ENCODE results near the gene PNPLA2. TPM values are rescaled to one million over a fixed set of nuclear protein-coding genes. Genes with fewer than 3 reads are reported as not detected.

Gene PNPLA2
- total and polyA plus RNA-seq, 2 donors, result 10.5 to 83.6 TPM

GRCh38 chr11:826836-827145, 8.1 kb downstream of the PNPLA2 start:
- 1% methylated on average over 22 of the region's 22 CpGs for WGBS
- no peak for DNase-seq (ENCODE audit: low read depth in 6 of 9, low spot score in 9 of 9)
- Histone ChIP-seq H3K27me3 (ENCODE audit: control insufficient read depth in 2 of 2, insufficient read depth in 1 of 2, low read length in 1 of 2) (peaks cover 57 to 68% of the 10 kb centered on the region in 2 donors), H3K27ac (ENCODE audit: low read depth in 1 of 2, low read length in 1 of 2) (no peak overlapping the region), H3K4me3 (ENCODE audit: low read length in 2 of 2) (peak overlapping the region in 1 of 2 donors; percentile 44), H3K9me3 (ENCODE audit: control insufficient read depth in 2 of 2, insufficient read depth in 1 of 2, low read length in 1 of 2) (peaks cover 6 to 29% of the 10 kb centered on the region in 2 donors), H3K4me1 (ENCODE audit: control insufficient read depth in 2 of 2, insufficient read depth in 2 of 2, low read length in 2 of 2) (peaks cover 11 to 70% of the 10 kb centered on the region in 2 donors), H3K36me3 (ENCODE audit: control insufficient read depth in 2 of 2, insufficient read depth in 2 of 2, low read length in 1 of 2) (peaks cover 18 to 32% of the 10 kb centered on the region in 2 donors)

DNA sequence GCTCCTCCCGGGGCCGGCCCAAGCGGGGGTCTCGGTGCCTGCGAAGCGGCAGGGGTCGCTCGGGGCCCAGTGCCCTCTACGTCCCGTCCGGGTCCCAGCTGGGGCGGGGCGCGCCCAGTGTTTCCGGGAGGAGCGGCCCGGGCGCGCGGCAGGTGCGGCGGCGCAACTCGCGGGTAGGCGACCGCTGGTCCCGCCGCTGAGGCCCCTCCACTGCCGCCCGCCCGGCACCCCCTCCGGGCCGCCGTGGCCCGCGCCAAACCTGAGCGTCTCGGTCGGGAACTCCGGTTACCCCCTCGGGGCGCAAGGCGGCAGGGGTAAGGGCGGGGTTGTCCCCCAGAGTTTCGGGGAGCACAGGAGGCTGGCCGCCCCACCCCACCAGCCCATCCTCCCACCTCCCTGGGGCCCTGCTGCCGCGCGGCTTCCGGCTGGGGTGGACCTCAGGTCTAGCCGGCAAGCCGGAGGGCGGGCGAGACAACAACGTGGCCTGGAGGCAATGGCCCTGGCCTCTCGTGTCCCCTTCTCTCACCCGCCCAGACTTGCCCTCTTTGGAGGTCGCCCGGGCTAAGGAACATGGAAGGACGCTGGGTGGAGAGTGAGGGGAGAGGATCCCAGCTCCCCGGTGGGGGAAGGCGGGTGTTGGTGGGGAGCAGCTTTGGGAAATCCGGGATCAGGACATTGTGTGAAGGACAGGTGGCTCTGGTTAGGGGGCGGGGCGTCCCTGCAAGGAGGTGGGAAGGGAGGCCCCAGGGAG, 8.6 kb downstream of the PNPLA2 start:
- no peak for DNase-seq (ENCODE audit: low read depth in 6 of 9, low spot score in 9 of 9)
- peaks cover 17 to 27% of the 10 kb centered on the region in 2 donors for H3K36me3 ChIP-seq (ENCODE audit: control insufficient read depth in 2 of 2, insufficient read depth in 2 of 2, low read length in 1 of 2)
- H3K9me3 ChIP-seq (ENCODE audit: control insufficient read depth in 2 of 2, insufficient read depth in 1 of 2, low read length in 1 of 2), result peaks cover 6 to 34% of the 10 kb centered on the region in 2 donors
- peaks cover 62 to 73% of the 10 kb centered on the region in 2 donors for H3K27me3 ChIP-seq (ENCODE audit: control insufficient read depth in 2 of 2, insufficient read depth in 1 of 2, low read length in 1 of 2)
- WGBS, result 8% methylated on average over 66 of the region's 66 CpGs
- H3K4me3 ChIP-seq (ENCODE audit: low read length in 2 of 2), result peak overlapping the region in 1 of 2 donors; percentile 44
- H3K27ac ChIP-seq (ENCODE audit: low read depth in 1 of 2, low read length in 1 of 2), result no peak overlapping the region
- H3K4me1 ChIP-seq (ENCODE audit: control insufficient read depth in 2 of 2, insufficient read depth in 2 of 2, low read length in 2 of 2), result peaks cover 11 to 74% of the 10 kb centered on the region in 2 donors

DNA sequence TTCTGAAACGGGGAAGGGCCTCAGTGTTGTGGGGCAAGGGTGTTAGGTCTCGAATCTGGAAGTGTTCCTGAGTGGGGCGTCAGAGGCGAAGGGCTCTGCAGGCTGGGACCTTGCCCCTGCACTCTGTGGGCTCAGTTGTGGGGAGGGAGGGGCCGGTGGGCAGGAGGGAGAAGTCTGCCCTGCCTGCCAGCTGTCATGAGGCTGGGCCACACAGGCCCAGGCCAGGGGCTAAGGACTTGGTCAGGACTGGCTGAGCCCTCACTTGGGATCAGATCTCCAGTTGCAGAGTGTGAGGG, 9.1 kb downstream of the PNPLA2 start, which contains the start of gene CRACR2B:
Gene CRACR2B (plus strand): TSS at position 23 of the 296 bp plus-strand sequence. CDS start 689 bp downstream, outside the sequence.
- DNase-seq (ENCODE audit: low read depth in 6 of 9, low spot score in 9 of 9), result no peak
- peaks cover 14 to 23% of the 10 kb centered on the region in 2 donors for H3K36me3 ChIP-seq (ENCODE audit: control insufficient read depth in 2 of 2, insufficient read depth in 2 of 2, low read length in 1 of 2)
- peaks cover 6 to 35% of the 10 kb centered on the region in 2 donors for H3K9me3 ChIP-seq (ENCODE audit: control insufficient read depth in 2 of 2, insufficient read depth in 1 of 2, low read length in 1 of 2)
- H3K4me1 ChIP-seq (ENCODE audit: control insufficient read depth in 2 of 2, insufficient read depth in 2 of 2, low read length in 2 of 2), result peaks cover 11 to 77% of the 10 kb centered on the region in 2 donors
- H3K27ac ChIP-seq (ENCODE audit: low read depth in 1 of 2, low read length in 1 of 2), result no peak within 1 kb of the TSS
- WGBS, result 60% methylated on average over 5 of the region's 5 CpGs
- H3K4me3 ChIP-seq (ENCODE audit: low read length in 2 of 2), result peak within 1 kb of the TSS in 1 of 2 donors; percentile 44
- peaks cover 67 to 77% of the 10 kb centered on the region in 2 donors for H3K27me3 ChIP-seq (ENCODE audit: control insufficient read depth in 2 of 2, insufficient read depth in 1 of 2, low read length in 1 of 2)

DNA sequence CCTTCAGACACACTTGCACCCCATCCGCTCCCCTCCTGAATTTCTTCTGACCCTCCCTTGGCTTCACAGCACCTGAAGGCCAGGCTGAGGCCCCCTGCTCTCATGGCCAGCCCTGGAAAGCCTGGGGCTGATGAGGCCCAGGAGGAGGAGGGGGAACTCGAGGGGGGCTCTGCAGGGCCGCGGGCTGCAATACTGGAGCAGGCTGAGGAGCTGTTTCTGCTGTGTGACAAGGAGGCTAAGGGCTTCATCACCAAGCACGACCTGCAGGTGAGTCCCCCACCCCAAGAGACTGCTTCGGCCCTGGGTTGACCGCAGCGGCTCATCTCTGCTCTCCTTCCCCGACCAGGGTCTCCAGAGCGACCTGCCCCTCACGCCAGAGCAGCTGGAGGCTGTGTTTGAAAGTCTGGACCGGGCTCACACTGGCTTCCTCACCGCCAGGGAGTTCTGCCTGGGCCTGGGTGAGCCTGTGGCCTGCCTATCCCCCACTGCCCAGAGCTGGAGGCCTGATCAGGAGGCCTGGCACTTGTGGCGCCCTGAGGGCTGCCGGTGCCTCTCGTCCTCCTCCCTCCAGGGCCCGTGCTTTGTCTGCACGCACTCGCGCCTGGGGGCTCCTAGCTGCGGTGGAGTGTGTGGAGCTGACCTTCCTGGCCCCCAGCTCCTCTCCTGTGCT, 9.9 kb downstream of the PNPLA2 start:
- Histone ChIP-seq H3K36me3 (ENCODE audit: control insufficient read depth in 2 of 2, insufficient read depth in 2 of 2, low read length in 1 of 2) (peaks cover 12 to 17% of the 10 kb centered on the region in 2 donors), H3K27ac (ENCODE audit: low read depth in 1 of 2, low read length in 1 of 2) (no peak overlapping the region), H3K4me3 (ENCODE audit: low read length in 2 of 2) (no peak overlapping the region), H3K9me3 (ENCODE audit: control insufficient read depth in 2 of 2, insufficient read depth in 1 of 2, low read length in 1 of 2) (peaks cover 6 to 35% of the 10 kb centered on the region in 2 donors), H3K4me1 (ENCODE audit: control insufficient read depth in 2 of 2, insufficient read depth in 2 of 2, low read length in 2 of 2) (peaks cover 16 to 81% of the 10 kb centered on the region in 2 donors), H3K27me3 (ENCODE audit: control insufficient read depth in 2 of 2, insufficient read depth in 1 of 2, low read length in 1 of 2) (peaks cover 75 to 84% of the 10 kb centered on the region in 2 donors)
- 67% methylated on average over 21 of the region's 21 CpGs for WGBS
- no peak for DNase-seq (ENCODE audit: low read depth in 6 of 9, low spot score in 9 of 9)

DNA sequence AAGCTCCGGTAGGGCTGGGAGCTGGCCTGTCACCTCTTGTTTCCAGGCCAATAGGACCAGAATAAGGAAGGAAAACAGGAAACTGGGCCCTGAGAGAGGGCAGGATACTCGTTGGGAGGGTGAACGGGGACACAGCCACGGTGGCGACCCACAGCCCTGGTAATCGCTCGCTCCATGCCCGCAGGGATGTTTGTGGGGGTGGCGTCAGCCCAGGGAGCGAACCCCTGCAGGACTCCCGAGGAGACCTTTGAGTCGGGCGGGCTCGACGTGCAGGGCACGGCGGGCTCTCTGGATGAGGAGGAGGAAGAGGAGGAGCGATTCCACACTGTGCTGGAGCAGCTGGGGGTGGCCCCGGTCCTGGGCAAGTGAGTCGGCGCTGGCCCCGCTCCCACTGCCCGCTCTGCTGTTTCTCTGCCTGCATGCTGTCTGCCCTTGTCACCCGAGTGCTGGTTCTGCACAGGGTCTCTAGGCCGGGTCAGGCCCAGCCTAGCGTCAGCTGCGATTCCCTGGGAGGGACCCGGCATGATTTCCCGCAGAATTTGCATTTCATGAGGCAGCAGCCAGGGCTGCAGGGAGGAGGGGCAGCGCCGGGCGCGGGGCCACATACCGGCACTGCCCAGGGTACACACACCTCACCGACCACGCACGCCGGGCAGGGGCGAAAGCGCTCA, 10.6 kb downstream of the PNPLA2 start:
- Histone ChIP-seq H3K9me3 (ENCODE audit: control insufficient read depth in 2 of 2, insufficient read depth in 1 of 2, low read length in 1 of 2) (peaks cover 6 to 35% of the 10 kb centered on the region in 2 donors), H3K27ac (ENCODE audit: low read depth in 1 of 2, low read length in 1 of 2) (no peak overlapping the region), H3K4me3 (ENCODE audit: low read length in 2 of 2) (peak overlapping the region in 1 of 2 donors; percentile 26), H3K27me3 (ENCODE audit: control insufficient read depth in 2 of 2, insufficient read depth in 1 of 2, low read length in 1 of 2) (peaks cover 79 to 91% of the 10 kb centered on the region in 2 donors), H3K4me1 (ENCODE audit: control insufficient read depth in 2 of 2, insufficient read depth in 2 of 2, low read length in 2 of 2) (peaks cover 16 to 82% of the 10 kb centered on the region in 2 donors), H3K36me3 (ENCODE audit: control insufficient read depth in 2 of 2, insufficient read depth in 2 of 2, low read length in 1 of 2) (peaks cover 6 to 11% of the 10 kb centered on the region in 2 donors)
- DNase-seq (ENCODE audit: low read depth in 6 of 9, low spot score in 9 of 9), result no peak
- WGBS, result 8% methylated on average over 40 of the region's 40 CpGs

DNA sequence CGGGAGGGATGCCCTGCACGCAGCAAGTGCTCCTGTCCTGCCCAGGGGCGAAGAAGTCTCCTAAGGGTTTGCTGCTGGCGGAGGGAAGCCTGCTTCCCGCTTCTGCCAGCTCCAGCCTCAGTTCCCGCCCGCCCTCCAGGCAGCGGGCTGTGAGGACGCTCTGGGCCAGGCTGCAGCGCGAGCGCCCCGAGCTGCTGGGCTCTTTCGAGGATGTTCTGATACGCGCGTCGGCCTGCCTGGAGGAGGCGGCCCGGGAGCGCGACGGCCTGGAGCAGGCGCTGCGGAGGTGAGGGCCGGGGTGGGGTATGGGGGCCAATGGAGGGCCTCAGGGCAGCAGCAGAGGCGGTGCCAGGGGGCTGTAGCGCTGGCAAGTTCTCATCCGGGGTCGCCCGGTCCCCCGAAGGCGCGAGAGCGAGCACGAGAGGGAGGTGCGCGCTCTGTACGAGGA, 11.2 kb downstream of the PNPLA2 start:
- peak overlapping the region in 1 of 2 donors; percentile 33 for H3K4me3 ChIP-seq (ENCODE audit: low read length in 2 of 2)
- WGBS, result 4% methylated on average over 39 of the region's 39 CpGs
- no peak overlapping the region for H3K27ac ChIP-seq (ENCODE audit: low read depth in 1 of 2, low read length in 1 of 2)
- H3K27me3 ChIP-seq (ENCODE audit: control insufficient read depth in 2 of 2, insufficient read depth in 1 of 2, low read length in 1 of 2), result peaks cover 81 to 96% of the 10 kb centered on the region in 2 donors
- H3K36me3 ChIP-seq (ENCODE audit: control insufficient read depth in 2 of 2, insufficient read depth in 2 of 2, low read length in 1 of 2), result peaks cover 5 to 6% of the 10 kb centered on the region in 2 donors
- DNase-seq (ENCODE audit: low read depth in 6 of 9, low spot score in 9 of 9), result no peak
- H3K9me3 ChIP-seq (ENCODE audit: control insufficient read depth in 2 of 2, insufficient read depth in 1 of 2, low read length in 1 of 2), result peaks cover 6 to 35% of the 10 kb centered on the region in 2 donors
- H3K4me1 ChIP-seq (ENCODE audit: control insufficient read depth in 2 of 2, insufficient read depth in 2 of 2, low read length in 2 of 2), result peaks cover 16 to 81% of the 10 kb centered on the region in 2 donors

DNA sequence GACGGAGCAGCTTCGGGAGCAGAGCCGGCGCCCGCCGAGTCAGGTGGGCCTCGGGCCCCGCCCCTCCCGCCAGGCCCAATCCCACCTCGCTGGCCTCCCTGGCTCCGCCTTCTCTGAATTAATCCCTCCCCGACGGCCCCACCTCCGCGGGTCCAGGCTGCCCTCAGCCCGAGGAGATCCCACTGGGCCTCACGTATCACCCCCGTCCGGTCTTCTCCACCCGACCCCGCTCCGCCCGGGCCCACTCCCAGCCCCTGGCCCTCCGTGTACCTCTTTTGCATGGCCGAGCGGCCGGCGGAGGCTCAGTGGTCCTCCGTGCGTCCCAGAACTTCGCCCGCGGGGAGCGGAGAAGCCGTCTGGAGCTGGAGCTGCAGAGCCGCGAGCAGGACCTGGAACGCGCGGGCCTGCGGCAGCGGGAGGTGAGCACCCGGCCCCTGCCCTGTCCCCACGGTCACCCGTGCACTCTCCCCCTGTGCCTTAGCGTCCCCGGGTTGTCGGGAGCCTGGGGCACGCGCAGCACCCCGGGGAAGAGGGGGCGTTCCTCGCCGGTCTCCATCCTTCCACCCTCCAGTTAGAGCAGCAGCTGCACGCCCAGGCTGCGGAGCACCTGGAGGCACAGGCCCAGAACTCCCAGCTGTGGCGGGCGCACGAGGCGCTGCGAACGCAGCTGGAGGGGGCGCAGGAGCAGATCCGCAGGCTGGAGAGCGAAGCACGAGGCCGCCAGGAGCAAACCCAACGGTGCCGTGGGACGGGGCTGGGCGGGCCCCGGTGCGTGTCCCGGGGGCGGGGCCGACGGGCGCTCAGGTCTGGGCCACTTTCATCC, 11.8 kb downstream of the PNPLA2 start:
- H3K9me3 ChIP-seq (ENCODE audit: control insufficient read depth in 2 of 2, insufficient read depth in 1 of 2, low read length in 1 of 2), result peaks cover 6 to 35% of the 10 kb centered on the region in 2 donors
- DNase-seq (ENCODE audit: low read depth in 6 of 9, low spot score in 9 of 9), result peak in 4 of 9 donors; percentile 64 to 83 (median 72)
- peaks cover 16 to 75% of the 10 kb centered on the region in 2 donors for H3K4me1 ChIP-seq (ENCODE audit: control insufficient read depth in 2 of 2, insufficient read depth in 2 of 2, low read length in 2 of 2)
- H3K27ac ChIP-seq (ENCODE audit: low read depth in 1 of 2, low read length in 1 of 2), result no peak overlapping the region
- peaks cover 85 to 97% of the 10 kb centered on the region in 2 donors for H3K27me3 ChIP-seq (ENCODE audit: control insufficient read depth in 2 of 2, insufficient read depth in 1 of 2, low read length in 1 of 2)
- H3K4me3 ChIP-seq (ENCODE audit: low read length in 2 of 2), result peak overlapping the region in 1 of 2 donors; percentile 33
- WGBS, result 3% methylated on average over 78 of the region's 78 CpGs
- peaks cover 0 to under 1% of the 10 kb centered on the region in 2 donors for H3K36me3 ChIP-seq (ENCODE audit: control insufficient read depth in 2 of 2, insufficient read depth in 2 of 2, low read length in 1 of 2)

- DNase-seq (ENCODE audit: low read depth in 6 of 9, low spot score in 9 of 9), result no peak
- H3K27me3 ChIP-seq (ENCODE audit: control insufficient read depth in 2 of 2, insufficient read depth in 1 of 2, low read length in 1 of 2), result peaks cover 80 to 95% of the 10 kb centered on the region in 2 donors
Measured at GRCh38 chr11:831118-831864, 12.6 kb downstream of the PNPLA2 start.

More at GRCh38 chr11:831118-831864, 12.6 kb downstream of the PNPLA2 start:
- Histone ChIP-seq H3K36me3 (ENCODE audit: control insufficient read depth in 2 of 2, insufficient read depth in 2 of 2, low read length in 1 of 2) (no peaks in the 10 kb centered on the region), H3K9me3 (ENCODE audit: control insufficient read depth in 2 of 2, insufficient read depth in 1 of 2, low read length in 1 of 2) (peaks cover 6 to 35% of the 10 kb centered on the region in 2 donors), H3K4me1 (ENCODE audit: control insufficient read depth in 2 of 2, insufficient read depth in 2 of 2, low read length in 2 of 2) (peaks cover 16 to 67% of the 10 kb centered on the region in 2 donors), H3K4me3 (ENCODE audit: low read length in 2 of 2) (peak overlapping the region in 1 of 2 donors; percentile 20), H3K27ac (ENCODE audit: low read depth in 1 of 2, low read length in 1 of 2) (no peak overlapping the region)
- 72% methylated on average over 31 of the region's 31 CpGs for WGBS

Data from thymus (tissue), 11 donors.